Astrocyte of the spinal cord (primary cell): ENCODE data around the gene HES5.

ENCODE experiments used
- DNase-seq: peaks from one replicate; pipeline ENCODE4 v3.0.0; 2011; ENCODE audit warnings: low read depth, low spot score
- H3K4me3 ChIP-seq: 2 replicates; pipeline ENCODE4 v1.5.1; 2011; ENCODE audit warnings: low read depth, mild to moderate bottlenecking, low read length, moderate library complexity
- in situ Hi-C: cut with HindIII; loops from 2 replicates; pipeline ENCODE4 v1.10.0; 2017; ENCODE audit warnings: low sequenced_read_pairs
- TF ChIP-seq, protein P1 (sequence below): IDR thresholded peaks from 2 replicates; pipeline ENCODE4 v1.5.1; 2012; ENCODE audit warnings: low read depth, mild to moderate bottlenecking, low read length, inconsistent platforms

HES5 gene

DNA sequence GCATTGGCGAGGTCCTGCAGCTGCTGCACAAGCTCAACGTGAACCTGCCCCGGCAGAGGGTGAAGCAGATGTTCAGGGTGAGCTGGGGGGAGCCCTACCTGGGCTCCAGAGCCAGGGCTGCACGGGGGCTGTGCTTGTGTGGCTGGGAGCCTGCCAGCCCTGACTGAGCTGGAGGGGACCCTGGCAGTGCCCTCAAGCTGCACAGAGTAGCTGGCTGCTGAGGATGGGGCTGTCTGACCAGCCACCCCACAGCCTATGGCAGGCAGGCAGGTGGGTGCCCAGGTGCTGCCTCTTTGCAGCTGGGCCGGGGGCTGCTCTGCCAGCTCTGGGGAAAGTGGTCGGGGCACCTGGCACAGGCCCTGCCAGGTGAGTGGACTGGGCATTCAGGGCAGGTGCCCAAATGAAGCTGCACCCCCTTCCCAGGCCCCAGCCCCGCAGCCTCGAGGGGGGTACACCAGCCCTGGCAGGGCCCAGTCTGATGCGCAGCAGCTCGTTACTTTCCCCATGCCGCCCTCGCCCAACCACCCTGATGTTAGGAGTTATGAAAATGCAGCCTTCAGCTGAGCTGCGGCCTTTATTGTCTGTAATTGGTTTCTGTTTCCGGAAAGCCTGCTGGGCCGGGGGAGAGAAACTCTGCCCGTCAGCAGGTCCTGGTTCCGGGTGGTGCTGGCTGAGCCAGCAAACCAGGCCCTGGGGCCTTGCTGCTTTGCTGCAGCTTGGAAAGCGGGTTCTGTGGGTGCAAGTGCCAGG, 49.7 kb downstream of the HES5 start:
- H3K4me3 ChIP-seq, result no peak overlapping the region
- TF ChIP-seq, protein P1, sequence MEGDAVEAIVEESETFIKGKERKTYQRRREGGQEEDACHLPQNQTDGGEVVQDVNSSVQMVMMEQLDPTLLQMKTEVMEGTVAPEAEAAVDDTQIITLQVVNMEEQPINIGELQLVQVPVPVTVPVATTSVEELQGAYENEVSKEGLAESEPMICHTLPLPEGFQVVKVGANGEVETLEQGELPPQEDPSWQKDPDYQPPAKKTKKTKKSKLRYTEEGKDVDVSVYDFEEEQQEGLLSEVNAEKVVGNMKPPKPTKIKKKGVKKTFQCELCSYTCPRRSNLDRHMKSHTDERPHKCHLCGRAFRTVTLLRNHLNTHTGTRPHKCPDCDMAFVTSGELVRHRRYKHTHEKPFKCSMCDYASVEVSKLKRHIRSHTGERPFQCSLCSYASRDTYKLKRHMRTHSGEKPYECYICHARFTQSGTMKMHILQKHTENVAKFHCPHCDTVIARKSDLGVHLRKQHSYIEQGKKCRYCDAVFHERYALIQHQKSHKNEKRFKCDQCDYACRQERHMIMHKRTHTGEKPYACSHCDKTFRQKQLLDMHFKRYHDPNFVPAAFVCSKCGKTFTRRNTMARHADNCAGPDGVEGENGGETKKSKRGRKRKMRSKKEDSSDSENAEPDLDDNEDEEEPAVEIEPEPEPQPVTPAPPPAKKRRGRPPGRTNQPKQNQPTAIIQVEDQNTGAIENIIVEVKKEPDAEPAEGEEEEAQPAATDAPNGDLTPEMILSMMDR, result no peak
- in situ Hi-C loops, result no loop called here
- DNase-seq, result no peak

DNA sequence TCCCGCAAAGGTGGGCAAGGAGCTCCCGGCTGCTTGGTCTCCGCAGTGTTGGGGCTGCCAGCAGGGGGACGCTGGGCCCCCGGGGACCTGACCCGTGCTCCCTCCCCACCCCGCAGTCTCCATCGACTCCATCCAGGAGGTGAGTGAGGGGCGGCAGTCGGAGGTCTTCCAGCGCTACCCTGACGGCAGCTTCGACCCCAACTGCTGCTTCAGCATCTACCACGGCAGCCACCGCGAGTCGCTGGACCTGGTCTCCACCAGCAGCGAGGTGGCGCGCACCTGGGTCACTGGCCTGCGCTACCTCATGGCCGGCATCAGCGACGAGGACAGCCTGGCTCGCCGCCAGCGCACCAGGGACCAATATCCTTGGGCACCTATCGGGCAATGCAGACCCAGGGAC, 50.4 kb downstream of the HES5 start:
- in situ Hi-C loops, result no loop called here
- DNase-seq, result no peak
- TF ChIP-seq, protein P1, result no peak

DNA sequence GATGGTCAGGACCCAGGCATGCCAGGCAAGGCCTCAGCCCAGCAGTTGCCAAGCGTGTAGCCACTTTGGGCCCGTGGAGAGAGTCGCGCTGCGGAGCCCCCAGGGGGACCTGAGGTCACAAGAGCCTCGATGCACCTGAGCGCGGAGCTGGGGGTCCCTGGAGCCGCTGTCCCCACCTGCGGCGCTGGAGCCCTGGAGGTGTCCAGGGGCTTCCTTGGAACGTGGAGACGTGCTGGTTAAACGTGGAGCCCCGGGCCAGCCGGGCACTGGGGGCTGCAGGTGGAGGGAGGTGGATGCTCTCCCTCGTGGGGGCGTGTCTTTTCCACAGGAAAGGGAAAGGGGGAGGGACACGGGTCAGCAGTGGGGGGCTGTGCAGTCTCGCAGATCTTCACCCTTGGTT, 50.9 kb downstream of the HES5 start:
- in situ Hi-C loops, result no loop called here

More for the DNA sequence above, 50.4 kb downstream of the HES5 start:
- no peak overlapping the region for H3K4me3 ChIP-seq

More for the DNA sequence above, 50.9 kb downstream of the HES5 start:
- H3K4me3 ChIP-seq, result no peak overlapping the region
- TF ChIP-seq, protein P1, result no peak
- DNase-seq, result no peak
